K562 treated with DMSO at 1 percent for 48 hours (cell line): ENCODE data around the gene PDE7B. TPM values are rescaled to one million over a fixed set of nuclear protein-coding genes. Genes with fewer than 3 reads are reported as not detected.

Experiments
- total RNA-seq: library from RNA; unstranded; fragments of 300-600 nt; gene quantifications from 2 replicates; pipeline ENCODE4 v1.2.3, GENCODE V29; 2022; ENCODE audit warnings: low replicate concordance; ENCODE audit errors: extremely low read depth

Gene PDE7B
- total RNA-seq, result not detected in 2 replicates

DNA sequence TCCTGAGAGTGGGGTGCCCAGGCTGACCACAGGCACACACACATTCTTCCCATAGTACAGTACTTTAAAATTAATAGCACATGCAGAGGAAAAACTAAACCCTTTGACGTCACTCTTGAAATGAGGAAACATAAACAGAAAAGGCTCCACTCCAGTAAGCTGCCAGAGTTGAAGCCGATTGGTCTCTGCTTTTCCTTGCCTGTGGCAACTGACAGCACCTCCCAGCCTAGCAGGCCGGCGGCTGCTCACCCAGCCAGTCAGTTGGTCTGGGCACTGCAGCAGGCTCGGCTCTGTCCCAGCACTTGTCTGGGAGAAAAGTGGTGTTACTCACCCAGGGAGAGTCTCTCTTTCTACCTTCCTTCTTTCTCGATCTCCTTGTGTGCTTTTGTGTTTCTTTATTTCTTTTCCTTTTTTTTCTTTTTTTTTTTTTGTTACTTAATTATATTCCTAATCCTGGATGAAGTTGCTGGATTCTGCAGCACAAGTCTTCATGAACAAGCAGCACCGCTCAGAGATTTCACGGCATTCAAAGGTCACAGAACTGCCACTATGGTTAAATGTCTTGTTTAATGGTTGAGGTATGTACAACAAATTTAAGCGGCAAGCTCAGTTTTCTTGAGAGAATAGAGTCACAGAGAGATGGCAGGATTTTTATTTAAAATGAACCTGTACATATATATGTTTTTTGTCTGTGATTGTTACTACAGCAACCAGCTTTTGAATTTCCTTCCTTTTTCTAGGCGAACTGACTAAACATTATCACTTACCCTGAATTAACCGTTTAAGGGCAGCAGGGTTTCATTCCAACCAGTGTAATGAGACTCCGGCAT, at the start of gene PDE7B:
TSS of gene PDE7B (plus strand) at position 260 of the 830 bp plus-strand sequence.

